ENCODE results near the gene NDUFS6.
"Not testable (repeated sequence)": the region's sequence is repeated elsewhere in the genome, so short reads cannot be mapped to it uniquely, and the experiment has no call there.

Gene NDUFS6

DNA sequence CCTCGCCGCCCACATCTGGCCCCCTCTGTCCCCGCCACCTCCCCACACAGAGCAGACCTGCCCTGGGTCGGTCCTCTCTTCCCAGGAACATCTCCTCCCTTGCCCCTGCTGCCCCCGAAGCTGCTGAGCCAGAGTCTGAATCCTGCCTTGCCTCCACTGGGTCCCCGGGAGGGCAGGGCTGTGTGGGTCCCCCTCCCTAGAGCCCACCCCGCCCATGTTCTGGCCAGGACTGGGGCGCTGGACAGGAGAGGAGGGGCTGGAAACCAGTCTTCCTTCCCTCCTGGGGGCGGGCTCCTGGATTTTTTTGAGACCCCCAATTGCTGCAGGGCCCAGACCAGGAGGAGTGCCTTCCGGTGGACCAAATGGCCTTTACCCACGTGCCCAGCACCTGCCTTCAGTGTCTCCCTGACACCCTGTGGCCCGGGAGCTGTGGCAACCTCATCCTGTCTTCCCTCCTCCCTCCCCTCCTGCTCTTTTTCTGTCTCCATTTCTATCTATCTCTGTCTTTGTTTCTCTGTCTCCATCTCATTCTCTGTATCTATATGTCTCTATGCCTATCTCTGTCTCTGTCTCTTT is 13.6 kb upstream of the NDUFS6 start:
- TF ChIP-seq, protein P1, sequence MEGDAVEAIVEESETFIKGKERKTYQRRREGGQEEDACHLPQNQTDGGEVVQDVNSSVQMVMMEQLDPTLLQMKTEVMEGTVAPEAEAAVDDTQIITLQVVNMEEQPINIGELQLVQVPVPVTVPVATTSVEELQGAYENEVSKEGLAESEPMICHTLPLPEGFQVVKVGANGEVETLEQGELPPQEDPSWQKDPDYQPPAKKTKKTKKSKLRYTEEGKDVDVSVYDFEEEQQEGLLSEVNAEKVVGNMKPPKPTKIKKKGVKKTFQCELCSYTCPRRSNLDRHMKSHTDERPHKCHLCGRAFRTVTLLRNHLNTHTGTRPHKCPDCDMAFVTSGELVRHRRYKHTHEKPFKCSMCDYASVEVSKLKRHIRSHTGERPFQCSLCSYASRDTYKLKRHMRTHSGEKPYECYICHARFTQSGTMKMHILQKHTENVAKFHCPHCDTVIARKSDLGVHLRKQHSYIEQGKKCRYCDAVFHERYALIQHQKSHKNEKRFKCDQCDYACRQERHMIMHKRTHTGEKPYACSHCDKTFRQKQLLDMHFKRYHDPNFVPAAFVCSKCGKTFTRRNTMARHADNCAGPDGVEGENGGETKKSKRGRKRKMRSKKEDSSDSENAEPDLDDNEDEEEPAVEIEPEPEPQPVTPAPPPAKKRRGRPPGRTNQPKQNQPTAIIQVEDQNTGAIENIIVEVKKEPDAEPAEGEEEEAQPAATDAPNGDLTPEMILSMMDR (conservative IDR thresholded peaks at IDR 0.05; ENCODE audit: low read depth), result no peak
- POLR2A ChIA-PET (ENCODE audit: low non-redundant PET), result no interaction called here
- no peak for DNase-seq (ENCODE audit: low spot score)
- no peak overlapping the region for H3K27ac ChIP-seq
- CTCF ChIA-PET, result interaction anchor here (0.5 kb wide), 1 partner anchor 393 kb away, joined by 5 read pairs; no protein-coding TSS in a partner anchor

DNA sequence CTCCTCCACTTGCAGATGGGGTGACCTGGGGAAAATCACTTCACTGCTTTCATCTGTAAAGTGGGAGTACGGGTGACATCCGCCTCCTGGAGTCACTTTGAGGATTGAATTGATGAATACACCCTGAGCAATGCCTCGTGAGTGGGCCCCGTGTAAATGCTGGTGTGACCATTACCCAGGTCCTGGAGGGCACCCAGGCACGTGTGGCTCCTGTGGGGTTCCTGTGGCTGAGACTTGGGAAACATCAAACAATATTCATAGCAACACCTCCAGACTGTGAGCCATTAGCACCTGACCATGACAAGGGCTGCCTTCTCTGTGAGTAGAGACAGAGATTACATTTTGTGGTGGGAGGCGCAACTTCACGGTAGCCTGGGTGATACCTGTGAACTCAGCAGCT is 13.0 kb upstream of the NDUFS6 start:
- CTCF ChIA-PET, result interaction anchor here (0.5 kb wide), 1 partner anchor 193 kb away, joined by 4 read pairs; no protein-coding TSS in a partner anchor
- no peak for DNase-seq (ENCODE audit: low spot score)
- TF ChIP-seq, protein P1 (conservative IDR thresholded peaks at IDR 0.05; ENCODE audit: low read depth), result no peak
- POLR2A ChIA-PET (ENCODE audit: low non-redundant PET), result no interaction called here
- H3K27ac ChIP-seq, result no peak overlapping the region

DNA sequence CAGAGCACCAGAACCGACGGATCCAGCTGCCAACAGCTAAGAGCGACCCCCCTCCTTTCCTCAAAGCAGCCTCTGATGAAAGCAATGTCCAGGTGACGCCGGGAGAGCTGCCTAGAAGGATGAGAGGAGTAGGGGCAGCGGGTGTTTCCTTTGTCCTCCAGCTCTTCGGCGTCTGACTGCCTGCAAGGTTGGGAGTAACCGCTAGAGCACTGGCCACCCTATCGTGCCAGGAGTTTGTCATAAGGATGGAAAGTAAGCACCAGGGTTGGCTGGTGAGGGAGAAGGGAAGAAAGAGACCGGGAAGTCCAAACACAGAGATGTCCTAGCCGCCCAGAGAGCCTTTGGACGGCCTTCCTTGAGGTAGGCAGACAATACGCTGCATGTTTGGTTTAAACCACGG is 12.4 kb upstream of the NDUFS6 start:
- H3K27ac ChIP-seq, result peak overlapping the region; percentile 26
- ChIA-PET CTCF (interaction anchor here (0.5 kb wide), 1 partner anchor 194 kb away, joined by 4 read pairs; no protein-coding TSS in a partner anchor), POLR2A (ENCODE audit: low non-redundant PET) (no interaction called here)
- no peak for DNase-seq (ENCODE audit: low spot score)
- TF ChIP-seq, protein P1 (conservative IDR thresholded peaks at IDR 0.05; ENCODE audit: low read depth), result no peak

DNA sequence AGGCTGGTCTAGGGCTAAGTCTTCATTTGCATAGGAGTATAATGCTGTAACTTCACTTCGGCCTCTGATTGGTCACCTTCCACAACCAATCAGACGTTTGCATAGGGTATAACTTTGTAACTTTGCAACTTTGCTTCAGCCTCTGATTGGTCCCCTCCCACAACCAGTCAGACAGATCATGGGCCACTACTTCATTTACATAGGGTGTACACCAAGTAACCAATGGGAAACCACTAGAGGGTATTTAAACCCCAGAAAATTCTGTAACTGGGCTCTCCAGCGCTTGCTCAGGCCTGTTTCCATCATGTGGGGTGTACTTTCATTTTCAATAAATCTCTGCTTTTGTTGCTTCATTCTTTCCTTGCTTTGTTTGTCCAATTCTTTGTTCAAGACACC is 11.8 kb upstream of the NDUFS6 start:
- peak; percentile 29 for DNase-seq (ENCODE audit: low spot score)
- POLR2A ChIA-PET (ENCODE audit: low non-redundant PET); H3K27ac ChIP-seq; CTCF ChIA-PET: not testable (repeated sequence)

DNA sequence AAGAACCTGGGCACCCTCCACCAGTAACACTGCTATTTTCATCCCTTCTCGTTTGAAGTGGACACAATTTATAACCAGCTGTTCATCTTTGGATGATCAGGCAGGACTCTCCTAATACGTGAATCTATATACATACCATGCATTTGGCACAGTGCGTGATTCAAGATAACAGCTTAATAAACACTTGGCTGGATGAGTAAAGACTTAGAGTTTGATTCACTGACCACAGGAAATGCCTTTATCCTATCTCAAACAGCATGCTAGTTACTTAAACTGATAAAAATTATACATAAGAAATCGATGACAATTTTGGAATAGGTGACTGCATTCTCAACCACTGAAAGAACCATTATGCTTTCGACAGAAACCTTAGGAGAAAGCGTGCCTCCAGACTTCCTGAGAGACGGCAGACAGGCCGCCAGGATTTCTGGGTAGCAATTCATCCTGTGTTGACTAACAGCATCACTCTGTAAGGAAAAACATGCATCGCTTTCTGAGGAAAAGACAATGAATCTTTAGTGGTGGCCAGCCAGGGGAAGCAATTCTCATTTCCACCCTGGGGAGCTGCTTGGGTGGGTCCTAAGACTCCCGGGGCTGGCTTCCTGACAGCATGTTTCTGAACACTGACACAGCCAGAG is 11.3 kb upstream of the NDUFS6 start:
- H3K27ac ChIP-seq, result peak overlapping the region; percentile 53
- ChIA-PET POLR2A (ENCODE audit: low non-redundant PET) (no interaction called here), CTCF (no interaction called here)
- DNase-seq (ENCODE audit: low spot score), result peak; percentile 39
- TF ChIP-seq, protein P1 (conservative IDR thresholded peaks at IDR 0.05; ENCODE audit: low read depth), result no peak

DNA sequence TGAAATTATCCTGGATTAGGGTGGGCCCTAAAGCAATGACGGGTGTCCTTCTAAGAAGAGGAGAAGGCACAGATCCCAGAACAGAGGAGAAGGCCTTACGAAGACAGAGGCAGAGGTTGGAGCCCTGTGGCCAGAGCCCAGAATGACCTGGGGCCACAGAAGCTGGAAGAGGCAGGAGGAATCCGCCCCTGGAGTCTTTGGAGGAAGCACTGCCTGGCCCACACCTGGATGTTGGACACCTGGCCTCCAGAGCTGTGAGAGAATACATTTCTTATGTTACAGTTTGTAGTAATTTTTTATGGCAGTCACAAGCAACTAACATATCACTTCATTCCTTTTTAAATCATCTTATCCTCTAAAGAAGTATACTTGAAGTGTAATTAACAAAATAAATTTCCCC is 10.0 kb upstream of the NDUFS6 start:
- TF ChIP-seq, protein P1 (conservative IDR thresholded peaks at IDR 0.05; ENCODE audit: low read depth), result no peak
- DNase-seq (ENCODE audit: low spot score), result no peak
- ChIA-PET POLR2A (ENCODE audit: low non-redundant PET) (no interaction called here), CTCF (no interaction called here)
- no peak overlapping the region for H3K27ac ChIP-seq

DNA sequence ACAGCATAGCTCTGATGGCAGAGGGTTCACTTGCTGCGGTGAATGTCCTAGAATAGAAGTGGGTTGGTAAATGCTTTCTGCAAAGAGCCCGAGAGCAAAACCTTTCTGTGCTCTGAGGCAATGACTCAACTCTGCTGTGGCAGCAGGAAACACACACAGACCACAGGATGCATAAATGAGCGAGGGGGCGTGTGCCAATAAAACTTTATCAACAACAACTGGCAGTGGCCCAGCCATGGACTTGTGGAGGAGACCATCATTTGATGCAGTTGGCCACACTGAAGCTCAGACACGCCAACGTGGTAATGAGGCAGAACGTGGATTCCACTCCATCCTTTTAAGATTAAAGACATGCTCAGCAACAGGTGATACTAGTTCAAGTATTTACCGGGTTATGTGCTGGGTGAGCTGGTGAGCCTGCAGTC is 8.4 kb upstream of the NDUFS6 start:
- TF ChIP-seq, protein P1 (conservative IDR thresholded peaks at IDR 0.05; ENCODE audit: low read depth), result no peak
- no peak for DNase-seq (ENCODE audit: low spot score)
- ChIA-PET POLR2A (ENCODE audit: low non-redundant PET) (no interaction called here), CTCF (no interaction called here)
- H3K27ac ChIP-seq, result peak overlapping the region; percentile 12; the same call in 1 of the 2 replicates
